ENCODE measurements around the gene ELK1.

GRCh38 chrX:47697181-47697580 lies 46.8 kb upstream of the ELK1 start:
- TF ChIP-seq CTCF (optimal IDR thresholded peaks at IDR 0.05 in 1 of 3, IDR thresholded peaks at IDR 0.05 in 1 of 3, conservative IDR thresholded peaks at IDR 0.05 in 1 of 3; ENCODE audit: extremely low read depth in 1 of 3, insufficient read depth in 2 of 3, low read length in 3 of 3) (no peak), EZH2 (IDR thresholded peaks at IDR 0.05; ENCODE audit: low read length) (no peak)
